Lower leg skin (tissue), 4 donors: Measurements from ENCODE around the gene ACSF3. TPM values are rescaled to one million over a fixed set of nuclear protein-coding genes. Genes with fewer than 3 reads are reported as not detected.

Experiments
- DNase-seq, 2 donors: peaks; one replicate each; pipeline ENCODE4 v3.0.0-alpha.2; 2019; ENCODE audit warnings: low spot score in 2 of 2
- H3K4me3 ChIP-seq: fragments of 200-600 bp; sonication (generic); 2 replicates; pipeline ENCODE4 v1.5.1; 2017; ENCODE audit warnings: mild to moderate bottlenecking, low read depth; ENCODE audit not compliant: poor library complexity, severe bottlenecking
- CTCF ChIP-seq, 3 donors: fragments of 450-650 bp; IDR thresholded peaks; one replicate each; pipeline ENCODE4 v1.5.1; 2016; ENCODE audit warnings: antibody characterized with exemption in 3 of 3, mild to moderate bottlenecking in 3 of 3, moderate library complexity in 2 of 3
- POLR2A ChIP-seq, 2 donors: fragments of 450-650 bp; IDR thresholded peaks; one replicate each; pipeline ENCODE4 v1.6.1; 2016 to 2017; ENCODE audit warnings: antibody characterized with exemption in 2 of 2, mild to moderate bottlenecking in 1 of 2, moderate library complexity in 1 of 2
- WGBS, 2 donors: methylation state at CpG; one replicate each; pipeline ENCODE4 v1.1.5; 2018; 5-methylcytosine and 5-hydroxymethylcytosine counted together
- intact Hi-C: fragments of 100-400 bp; cut with DNase I; formaldehyde crosslinking; loops from one replicate; pipeline ENCODE4 v1.15.0; 2023; ENCODE audit warnings: low total_unique reads
- total RNA-seq, 4 donors: library from RNA; depleted of rRNA; stranded (reverse); fragments of >200 nt; gene quantifications; one replicate each; pipeline ENCODE4 v1.1.0, GENCODE V29; 2016

Gene ACSF3
- total RNA-seq, 4 donors from 2014 or later = 22.7 to 42.3 (median 34.4) TPM

GRCh38 chr16:89104930-89105571, 11.4 kb downstream of the ACSF3 start:
- no peak overlapping the region for H3K4me3 ChIP-seq
- no peak for TF ChIP-seq CTCF (IDR thresholded peaks at IDR 0.05)
- no peak for TF ChIP-seq POLR2A (IDR thresholded peaks at IDR 0.05)
- no peak for DNase-seq
- 77 to 83% methylated on average over 23 of the region's 23 CpGs for WGBS, 2 donors
- intact Hi-C loops = no loop called here

DNA sequence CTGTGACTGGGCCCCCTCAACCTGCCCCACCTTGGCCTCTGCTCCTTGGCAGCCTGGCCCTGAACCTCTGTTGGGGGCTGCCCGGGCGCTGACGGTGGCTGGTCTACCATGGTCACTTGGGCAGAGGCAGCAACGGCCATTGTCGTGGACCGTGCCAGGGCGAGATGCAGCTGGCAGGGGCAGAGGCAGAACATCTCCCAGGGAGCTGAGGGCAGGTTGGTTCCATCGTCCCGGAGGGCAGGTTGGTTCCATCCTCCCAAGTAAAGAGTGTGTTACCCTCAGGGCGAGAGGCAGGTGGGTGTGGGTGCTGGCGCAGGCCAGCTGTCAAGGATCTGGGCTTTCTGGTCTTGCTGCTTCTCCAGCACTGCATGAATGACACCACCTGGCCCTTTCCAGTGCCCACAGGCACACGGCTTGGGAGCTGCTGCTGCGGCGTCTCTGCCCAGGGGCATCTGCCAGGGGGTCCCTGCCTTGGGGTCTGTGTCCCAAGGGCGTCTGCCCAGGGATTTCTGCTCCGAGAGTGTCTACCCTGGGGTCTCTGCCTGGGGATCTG, 12.0 kb downstream of the ACSF3 start:
- DNase-seq = no peak
- 74 to 75% methylated on average over 10 to 16 of the region's 16 CpGs for WGBS, 2 donors
- intact Hi-C loops = no loop called here
- H3K4me3 ChIP-seq = no peak overlapping the region
- TF ChIP-seq POLR2A (IDR thresholded peaks at IDR 0.05) (no peak), CTCF (IDR thresholded peaks at IDR 0.05) (no peak)

DNA sequence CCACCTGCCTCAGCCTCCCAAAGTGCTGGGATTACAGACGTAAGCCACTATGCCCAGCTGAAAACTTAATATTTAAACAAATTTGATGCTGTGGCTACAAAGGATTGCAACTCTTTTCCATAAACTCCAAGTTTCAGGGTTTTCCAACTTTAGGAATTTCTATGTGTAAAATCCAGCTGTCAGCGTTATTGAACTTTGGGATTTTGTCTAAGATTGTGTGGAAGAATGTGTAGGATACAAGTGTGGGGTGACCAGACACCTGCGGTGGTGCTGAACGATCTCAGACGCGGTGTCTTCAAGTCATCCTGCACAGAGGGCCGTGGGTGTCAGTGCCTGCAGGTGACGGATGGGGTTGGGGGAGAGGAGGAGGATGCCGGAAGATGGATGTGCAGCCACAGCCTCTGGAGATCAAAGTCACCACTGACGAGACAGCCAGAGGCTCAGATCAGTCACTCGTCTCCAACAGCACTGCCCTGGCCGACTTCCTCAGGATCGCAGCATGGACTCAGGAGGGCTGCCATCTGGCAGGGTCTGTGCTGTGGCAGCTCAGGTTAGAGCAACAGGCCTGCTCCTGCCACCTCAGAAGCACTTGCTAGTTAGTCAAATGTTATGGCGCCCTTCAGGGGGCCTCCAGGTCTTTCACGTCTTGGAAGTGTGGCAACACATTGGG, 13.0 kb downstream of the ACSF3 start:
- intact Hi-C loops = no loop called here
- 78 to 83% methylated on average over 15 of the region's 15 CpGs for WGBS, 2 donors
- TF ChIP-seq CTCF (IDR thresholded peaks at IDR 0.05) = no peak
- TF ChIP-seq POLR2A (IDR thresholded peaks at IDR 0.05) = no peak
- no peak for DNase-seq
- H3K4me3 ChIP-seq = no peak overlapping the region

GRCh38 chr16:89107203-89107582, 13.5 kb downstream of the ACSF3 start:
- no peak for DNase-seq
- intact Hi-C loops = no loop called here
- no peak overlapping the region for H3K4me3 ChIP-seq
- WGBS, 2 donors = 94 to 97% methylated on average over 20 of the region's 20 CpGs
- TF ChIP-seq POLR2A (IDR thresholded peaks at IDR 0.05) (no peak), CTCF (IDR thresholded peaks at IDR 0.05) (no peak)

GRCh38 chr16:89108416-89108815, 14.8 kb downstream of the ACSF3 start:
- 85 to 92% methylated on average over 5 of the region's 5 CpGs for WGBS, 2 donors
- no peak overlapping the region for H3K4me3 ChIP-seq
- TF ChIP-seq CTCF (IDR thresholded peaks at IDR 0.05) (no peak), POLR2A (IDR thresholded peaks at IDR 0.05) (no peak)
- intact Hi-C loops = no loop called here
- DNase-seq = no peak
